ENCODE measurements around the gene DIO2.
A peak's percentile ranks its signal among the peaks of the same experiment; 100 is the strongest.

Gene DIO2

GRCh38 chr14:80212023-80212397 lies 706 bp upstream of the DIO2 start:
- CTCF ChIA-PET, result no interaction called here

GRCh38 chr14:80208461-80208860 lies 2.8 kb downstream of the DIO2 start:
- ChIA-PET POLR2A (no interaction called here), CTCF (no interaction called here)
- DNase-seq (ENCODE audit: extremely low spot score), result no peak
- no peak for TF ChIP-seq SP1 (IDR thresholded peaks at IDR 0.05)
- TF ChIP-seq ARNT (IDR thresholded peaks at IDR 0.05), result no peak
- TF ChIP-seq L3MBTL2 (conservative IDR thresholded peaks at IDR 0.05), result no peak
- no peak for TF ChIP-seq ELF4 (IDR thresholded peaks at IDR 0.05)
- TF ChIP-seq LEF1 (IDR thresholded peaks at IDR 0.05; ENCODE audit: borderline replicate concordance), result no peak
- no peak for TF ChIP-seq TARDBP (IDR thresholded peaks at IDR 0.05)
- no peak for TF ChIP-seq HDGF (IDR thresholded peaks at IDR 0.05; ENCODE audit: borderline replicate concordance)
- no peak for TF ChIP-seq FOXK2 (IDR thresholded peaks at IDR 0.05)
- TF ChIP-seq SUZ12 (IDR thresholded peaks at IDR 0.05), result no peak

More at GRCh38 chr14:80212023-80212397, 706 bp upstream of the DIO2 start:
- DNase-seq (ENCODE audit: extremely low spot score), result no peak
- POLR2A ChIA-PET, result no interaction called here
- TF ChIP-seq FOXA1 (IDR thresholded peaks at IDR 0.05), result no peak
- no peak for TF ChIP-seq ARNT (IDR thresholded peaks at IDR 0.05)
- no peak for TF ChIP-seq ELF4 (IDR thresholded peaks at IDR 0.05)
- TF ChIP-seq SP1 (IDR thresholded peaks at IDR 0.05), result no peak
- TF ChIP-seq HDGF (IDR thresholded peaks at IDR 0.05; ENCODE audit: borderline replicate concordance), result no peak

- ChIA-PET POLR2A (no interaction called here), CTCF (no interaction called here)
- no peak for DNase-seq (ENCODE audit: extremely low spot score)
- TF ChIP-seq NFRKB (IDR thresholded peaks at IDR 0.05), result no peak
- TF ChIP-seq ELF4 (IDR thresholded peaks at IDR 0.05), result no peak
- no peak for TF ChIP-seq FOXA1 (IDR thresholded peaks at IDR 0.05)
- no peak for TF ChIP-seq CTBP1 (IDR thresholded peaks at IDR 0.05; ENCODE audit: borderline replicate concordance)
- TF ChIP-seq L3MBTL2 (conservative IDR thresholded peaks at IDR 0.05), result no peak
- TF ChIP-seq SUZ12 (IDR thresholded peaks at IDR 0.05), result no peak
- TF ChIP-seq BHLHE40 (IDR thresholded peaks at IDR 0.05; ENCODE audit: borderline replicate concordance), result no peak
- no peak for TF ChIP-seq TARDBP (IDR thresholded peaks at IDR 0.05)
- TF ChIP-seq FOXM1 (IDR thresholded peaks at IDR 0.05; ENCODE audit: borderline replicate concordance), result no peak
- TF ChIP-seq FOXK2 (IDR thresholded peaks at IDR 0.05), result no peak
- no peak for TF ChIP-seq ZNF384 (IDR thresholded peaks at IDR 0.05)
- no peak for TF ChIP-seq ARNT (IDR thresholded peaks at IDR 0.05)
- no peak for TF ChIP-seq HDGF (IDR thresholded peaks at IDR 0.05; ENCODE audit: borderline replicate concordance)
- TF ChIP-seq PKNOX1 (IDR thresholded peaks at IDR 0.05), result no peak
- TF ChIP-seq SP1 (IDR thresholded peaks at IDR 0.05), result no peak
Observed at GRCh38 chr14:80206351-80207080, 4.8 kb downstream of the DIO2 start.

GRCh38 chr14:80202888-80203562 lies 8.3 kb downstream of the DIO2 start:
- ChIA-PET CTCF (interaction anchor here (1.4 kb wide), 1 partner anchor 147 kb away, joined by 4 read pairs; no protein-coding TSS in a partner anchor), POLR2A (no interaction called here)
- no peak for TF ChIP-seq FOXK2 (IDR thresholded peaks at IDR 0.05)
- TF ChIP-seq TARDBP (IDR thresholded peaks at IDR 0.05), result no peak
- TF ChIP-seq HDGF (IDR thresholded peaks at IDR 0.05; ENCODE audit: borderline replicate concordance), result no peak
- TF ChIP-seq SUZ12 (IDR thresholded peaks at IDR 0.05), result no peak
- TF ChIP-seq SP1 (IDR thresholded peaks at IDR 0.05), result no peak
- TF ChIP-seq L3MBTL2 (conservative IDR thresholded peaks at IDR 0.05), result no peak
- TF ChIP-seq CTBP1 (IDR thresholded peaks at IDR 0.05; ENCODE audit: borderline replicate concordance), result no peak
- TF ChIP-seq FOXA1 (IDR thresholded peaks at IDR 0.05), result no peak
- TF ChIP-seq NFRKB (IDR thresholded peaks at IDR 0.05), result no peak
- no peak for TF ChIP-seq LEF1 (IDR thresholded peaks at IDR 0.05; ENCODE audit: borderline replicate concordance)
- no peak for TF ChIP-seq ELF4 (IDR thresholded peaks at IDR 0.05)
- no peak for TF ChIP-seq ARNT (IDR thresholded peaks at IDR 0.05)
- DNase-seq (ENCODE audit: extremely low spot score), result peak; percentile 53

GRCh38 chr14:80200093-80200492 lies 11.2 kb downstream of the DIO2 start:
- no peak for DNase-seq (ENCODE audit: extremely low spot score)
- TF ChIP-seq ARNT (IDR thresholded peaks at IDR 0.05) (no peak), FOXM1 (IDR thresholded peaks at IDR 0.05; ENCODE audit: borderline replicate concordance) (no peak), BHLHE40 (IDR thresholded peaks at IDR 0.05; ENCODE audit: borderline replicate concordance) (no peak), FOXK2 (IDR thresholded peaks at IDR 0.05) (no peak), L3MBTL2 (conservative IDR thresholded peaks at IDR 0.05) (no peak), ELF4 (IDR thresholded peaks at IDR 0.05) (no peak), NFRKB (IDR thresholded peaks at IDR 0.05) (no peak), TARDBP (IDR thresholded peaks at IDR 0.05) (no peak), HDGF (IDR thresholded peaks at IDR 0.05; ENCODE audit: borderline replicate concordance) (no peak), LEF1 (IDR thresholded peaks at IDR 0.05; ENCODE audit: borderline replicate concordance) (no peak), SP1 (IDR thresholded peaks at IDR 0.05) (no peak), FOXA1 (IDR thresholded peaks at IDR 0.05) (no peak)
- ChIA-PET POLR2A (no interaction called here), CTCF (no interaction called here)

- ChIA-PET POLR2A (no interaction called here), CTCF (no interaction called here)
- DNase-seq (ENCODE audit: extremely low spot score), result no peak
- TF ChIP-seq L3MBTL2 (conservative IDR thresholded peaks at IDR 0.05) (no peak), FOXA1 (IDR thresholded peaks at IDR 0.05) (no peak), TARDBP (IDR thresholded peaks at IDR 0.05) (no peak), SUZ12 (IDR thresholded peaks at IDR 0.05) (no peak), SP1 (IDR thresholded peaks at IDR 0.05) (no peak), CTBP1 (IDR thresholded peaks at IDR 0.05; ENCODE audit: borderline replicate concordance) (no peak), LEF1 (IDR thresholded peaks at IDR 0.05; ENCODE audit: borderline replicate concordance) (no peak), HDGF (IDR thresholded peaks at IDR 0.05; ENCODE audit: borderline replicate concordance) (no peak), FOXK2 (IDR thresholded peaks at IDR 0.05) (no peak), BHLHE40 (IDR thresholded peaks at IDR 0.05; ENCODE audit: borderline replicate concordance) (no peak), NFRKB (IDR thresholded peaks at IDR 0.05) (no peak), ARNT (IDR thresholded peaks at IDR 0.05) (no peak), ZNF384 (IDR thresholded peaks at IDR 0.05) (no peak), PKNOX1 (IDR thresholded peaks at IDR 0.05) (no peak), ELF4 (IDR thresholded peaks at IDR 0.05) (no peak), FOXM1 (IDR thresholded peaks at IDR 0.05; ENCODE audit: borderline replicate concordance) (no peak)
Observed at GRCh38 chr14:80188571-80188970, 22.7 kb downstream of the DIO2 start.

Data from HEK293T (cell line).